Measurements from ENCODE around the gene DNAJC2. TPM values are rescaled to one million over a fixed set of nuclear protein-coding genes. Genes with fewer than 3 reads are reported as not detected.

Gene DNAJC2
- total RNA-seq, 1 donor from 2014 or later: 40.0 TPM

DNA sequence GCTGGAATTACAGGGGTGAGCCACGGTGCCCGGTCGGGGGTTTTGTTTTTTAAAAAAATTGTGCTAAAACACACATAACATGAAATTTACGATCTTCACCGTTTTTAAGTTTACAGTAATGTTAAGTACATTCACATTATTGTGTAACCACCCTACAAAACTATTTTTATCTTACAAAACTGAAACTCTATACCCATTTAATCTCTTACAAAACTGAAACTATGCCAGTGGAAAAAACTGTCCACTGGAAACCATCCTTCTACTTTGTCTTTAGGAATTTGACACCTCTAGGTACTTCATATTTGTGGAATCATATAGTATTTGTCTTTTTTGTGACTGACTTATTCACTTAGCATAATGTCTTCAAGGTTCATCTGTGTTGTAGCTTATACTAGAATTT, 1.8 kb upstream of the DNAJC2 start:
- H2AFZ ChIP-seq (ENCODE audit: low read depth, low read length): no peak overlapping the region
- FAIRE-seq: no peak

DNA sequence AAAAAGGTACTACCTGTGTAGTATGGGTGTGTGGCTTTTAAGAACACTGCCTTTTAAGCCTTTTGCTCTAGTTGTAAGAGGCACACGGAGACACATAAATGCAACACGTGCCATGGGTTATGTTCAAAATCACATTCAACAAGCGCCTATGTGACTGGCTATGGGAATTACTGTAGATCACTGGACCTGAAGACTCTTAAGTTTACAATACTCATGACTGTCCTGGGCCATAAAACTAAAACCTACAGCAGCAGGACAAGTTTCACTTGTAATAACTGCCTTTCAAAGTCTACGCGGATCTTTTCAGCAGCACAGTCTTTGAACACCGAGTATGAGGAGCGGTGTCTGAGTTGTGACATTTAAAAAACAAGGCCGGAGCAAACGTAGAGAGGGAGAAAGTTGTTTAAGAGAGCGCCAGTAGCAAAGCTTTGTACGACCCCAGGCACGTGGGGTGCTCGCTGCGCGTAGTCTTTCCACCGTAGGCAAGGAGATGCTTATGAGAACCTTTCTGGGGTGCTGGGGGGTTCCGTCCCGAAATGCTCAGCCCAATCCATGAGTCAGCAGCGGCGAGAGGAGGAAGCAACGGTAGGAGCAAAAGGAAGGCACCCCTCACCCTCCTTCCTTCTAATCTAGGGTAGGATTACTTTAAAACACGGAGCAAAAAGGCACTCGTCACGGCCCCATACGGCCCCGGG, 662 bp downstream of the DNAJC2 start:
- peak overlapping the region; percentile 93 for H3K4me2 ChIP-seq (ENCODE audit: low read length)
- Mint-ChIP-seq H3K4me1 (ENCODE audit: low read depth, unreplicated experiment) (peaks cover 14% of the 10 kb centered on the region), H3K27ac (ENCODE audit: unreplicated experiment) (peak overlapping the region; percentile 91), H3K36me3 (ENCODE audit: low read depth, unreplicated experiment) (peaks cover 9% of the 10 kb centered on the region), H3K27me3 (ENCODE audit: low read depth, unreplicated experiment) (no peaks in the 10 kb centered on the region), H3K4me3 (ENCODE audit: unreplicated experiment) (peak overlapping the region; percentile 89), H3K9me3 (ENCODE audit: unreplicated experiment) (no peaks in the 10 kb centered on the region)
- TF ChIP-seq, protein P1, sequence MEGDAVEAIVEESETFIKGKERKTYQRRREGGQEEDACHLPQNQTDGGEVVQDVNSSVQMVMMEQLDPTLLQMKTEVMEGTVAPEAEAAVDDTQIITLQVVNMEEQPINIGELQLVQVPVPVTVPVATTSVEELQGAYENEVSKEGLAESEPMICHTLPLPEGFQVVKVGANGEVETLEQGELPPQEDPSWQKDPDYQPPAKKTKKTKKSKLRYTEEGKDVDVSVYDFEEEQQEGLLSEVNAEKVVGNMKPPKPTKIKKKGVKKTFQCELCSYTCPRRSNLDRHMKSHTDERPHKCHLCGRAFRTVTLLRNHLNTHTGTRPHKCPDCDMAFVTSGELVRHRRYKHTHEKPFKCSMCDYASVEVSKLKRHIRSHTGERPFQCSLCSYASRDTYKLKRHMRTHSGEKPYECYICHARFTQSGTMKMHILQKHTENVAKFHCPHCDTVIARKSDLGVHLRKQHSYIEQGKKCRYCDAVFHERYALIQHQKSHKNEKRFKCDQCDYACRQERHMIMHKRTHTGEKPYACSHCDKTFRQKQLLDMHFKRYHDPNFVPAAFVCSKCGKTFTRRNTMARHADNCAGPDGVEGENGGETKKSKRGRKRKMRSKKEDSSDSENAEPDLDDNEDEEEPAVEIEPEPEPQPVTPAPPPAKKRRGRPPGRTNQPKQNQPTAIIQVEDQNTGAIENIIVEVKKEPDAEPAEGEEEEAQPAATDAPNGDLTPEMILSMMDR (IDR thresholded peaks at IDR 0.05; ENCODE audit: insufficient read depth, low read depth, low read length): no peak
- TF ChIP-seq EZH2 (IDR thresholded peaks at IDR 0.05; ENCODE audit: insufficient read depth, low read length): no peak
- H3K36me3 ChIP-seq (ENCODE audit: insufficient read depth, low read length): peaks cover 15% of the 10 kb centered on the region
- peak overlapping the region; percentile 82 for H3K4me3 ChIP-seq (ENCODE audit: insufficient read depth, low read depth, low read length)
- no peaks in the 10 kb centered on the region for H3K27me3 ChIP-seq (ENCODE audit: insufficient read depth, low read length)
- no peaks in the 10 kb centered on the region for H3K9me3 ChIP-seq (ENCODE audit: insufficient read depth, low read depth, low read length)
- DNase-seq (ENCODE audit: low read depth): peak; percentile 21
- H3K4me1 ChIP-seq (ENCODE audit: insufficient read depth, low read length): peaks cover 1% of the 10 kb centered on the region
- no peak for FAIRE-seq
- H3K27ac ChIP-seq (ENCODE audit: low read depth, low read length): peak overlapping the region; percentile 86
- peak overlapping the region; percentile 91 for H3K9ac ChIP-seq (ENCODE audit: low read length)
- peaks cover 31% of the 10 kb centered on the region for H4K20me1 ChIP-seq (ENCODE audit: insufficient read depth, low read length)
- H2AFZ ChIP-seq (ENCODE audit: low read depth, low read length): peak overlapping the region; percentile 90
- peaks cover 80% of the 10 kb centered on the region for H3K79me2 ChIP-seq (ENCODE audit: insufficient read depth, low read length)

More for the DNA sequence above, 1.8 kb upstream of the DNAJC2 start:
- Mint-ChIP-seq H3K4me1 (ENCODE audit: low read depth, unreplicated experiment) (peaks cover 13% of the 10 kb centered on the region), H3K4me3 (ENCODE audit: unreplicated experiment) (no peak overlapping the region), H3K27me3 (ENCODE audit: low read depth, unreplicated experiment) (no peaks in the 10 kb centered on the region), H3K9me3 (ENCODE audit: unreplicated experiment) (no peaks in the 10 kb centered on the region), H3K27ac (ENCODE audit: unreplicated experiment) (no peak overlapping the region), H3K36me3 (ENCODE audit: low read depth, unreplicated experiment) (no peaks in the 10 kb centered on the region)
- DNase-seq (ENCODE audit: low read depth): no peak
- Histone ChIP-seq H3K27me3 (ENCODE audit: insufficient read depth, low read length) (no peaks in the 10 kb centered on the region), H4K20me1 (ENCODE audit: insufficient read depth, low read length) (peaks cover 32% of the 10 kb centered on the region), H3K4me3 (ENCODE audit: insufficient read depth, low read depth, low read length) (no peak overlapping the region), H3K27ac (ENCODE audit: low read depth, low read length) (no peak overlapping the region), H3K4me2 (ENCODE audit: low read length) (peak overlapping the region; percentile 86), H3K9me3 (ENCODE audit: insufficient read depth, low read depth, low read length) (no peaks in the 10 kb centered on the region), H3K79me2 (ENCODE audit: insufficient read depth, low read length) (peaks cover 80% of the 10 kb centered on the region), H3K36me3 (ENCODE audit: insufficient read depth, low read length) (peaks cover 7% of the 10 kb centered on the region), H3K9ac (ENCODE audit: low read length) (no peak overlapping the region), H3K4me1 (ENCODE audit: insufficient read depth, low read length) (peaks cover 7% of the 10 kb centered on the region)
- TF ChIP-seq, protein P1 (IDR thresholded peaks at IDR 0.05; ENCODE audit: insufficient read depth, low read depth, low read length): no peak
- TF ChIP-seq EZH2 (IDR thresholded peaks at IDR 0.05; ENCODE audit: insufficient read depth, low read length): no peak

DNA sequence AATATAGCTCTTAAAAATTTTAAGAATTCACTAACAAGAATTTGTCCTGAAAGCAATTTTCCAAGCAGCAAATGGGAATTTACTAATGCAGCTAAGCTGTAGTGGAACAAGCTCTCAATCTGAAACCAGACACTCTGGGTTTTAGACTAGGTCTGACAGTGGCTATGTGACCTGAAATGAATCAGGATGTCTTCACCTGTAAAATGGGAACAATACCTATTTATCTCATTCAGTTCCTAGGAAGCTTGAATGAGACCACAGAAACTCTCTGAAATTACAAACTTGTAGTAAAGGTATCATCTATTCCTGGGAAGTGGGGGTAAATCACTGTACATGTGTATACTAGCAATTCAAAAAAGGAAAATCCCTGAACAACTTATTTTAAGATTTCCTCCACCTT, 1.2 kb downstream of the DNAJC2 start:
- Histone ChIP-seq H3K4me3 (ENCODE audit: insufficient read depth, low read depth, low read length) (peak overlapping the region; percentile 82), H4K20me1 (ENCODE audit: insufficient read depth, low read length) (peaks cover 30% of the 10 kb centered on the region), H3K36me3 (ENCODE audit: insufficient read depth, low read length) (peaks cover 15% of the 10 kb centered on the region), H3K4me2 (ENCODE audit: low read length) (peak overlapping the region; percentile 93), H3K9ac (ENCODE audit: low read length) (peak overlapping the region; percentile 91), H3K27me3 (ENCODE audit: insufficient read depth, low read length) (no peaks in the 10 kb centered on the region), H2AFZ (ENCODE audit: low read depth, low read length) (no peak overlapping the region), H3K79me2 (ENCODE audit: insufficient read depth, low read length) (peaks cover 75% of the 10 kb centered on the region), H3K4me1 (ENCODE audit: insufficient read depth, low read length) (no peaks in the 10 kb centered on the region), H3K27ac (ENCODE audit: low read depth, low read length) (no peak overlapping the region), H3K9me3 (ENCODE audit: insufficient read depth, low read depth, low read length) (no peaks in the 10 kb centered on the region)
- FAIRE-seq (no peak), DNase-seq (ENCODE audit: low read depth) (no peak)
- H3K4me1 Mint-ChIP-seq (ENCODE audit: low read depth, unreplicated experiment): peaks cover 14% of the 10 kb centered on the region
- H3K4me3 Mint-ChIP-seq (ENCODE audit: unreplicated experiment): peak overlapping the region; percentile 89
- peak overlapping the region; percentile 91 for H3K27ac Mint-ChIP-seq (ENCODE audit: unreplicated experiment)
- no peaks in the 10 kb centered on the region for H3K27me3 Mint-ChIP-seq (ENCODE audit: low read depth, unreplicated experiment)
- TF ChIP-seq, protein P1 (IDR thresholded peaks at IDR 0.05; ENCODE audit: insufficient read depth, low read depth, low read length): no peak
- TF ChIP-seq EZH2 (IDR thresholded peaks at IDR 0.05; ENCODE audit: insufficient read depth, low read length): no peak
- no peaks in the 10 kb centered on the region for H3K9me3 Mint-ChIP-seq (ENCODE audit: unreplicated experiment)
- H3K36me3 Mint-ChIP-seq (ENCODE audit: low read depth, unreplicated experiment): peaks cover 9% of the 10 kb centered on the region

Measured in astrocyte (in vitro differentiated cells and primary cell).